NCI-H526 treated with DMSO at 0.1 percent for 48 hours (cell line): Measurements from ENCODE around the gene ENHO.

Source experiments
- DNase-seq: peaks from one replicate; lab custom pipeline; 2025; lab: John Stamatoyannopoulos, UW

ENHO gene

DNA sequence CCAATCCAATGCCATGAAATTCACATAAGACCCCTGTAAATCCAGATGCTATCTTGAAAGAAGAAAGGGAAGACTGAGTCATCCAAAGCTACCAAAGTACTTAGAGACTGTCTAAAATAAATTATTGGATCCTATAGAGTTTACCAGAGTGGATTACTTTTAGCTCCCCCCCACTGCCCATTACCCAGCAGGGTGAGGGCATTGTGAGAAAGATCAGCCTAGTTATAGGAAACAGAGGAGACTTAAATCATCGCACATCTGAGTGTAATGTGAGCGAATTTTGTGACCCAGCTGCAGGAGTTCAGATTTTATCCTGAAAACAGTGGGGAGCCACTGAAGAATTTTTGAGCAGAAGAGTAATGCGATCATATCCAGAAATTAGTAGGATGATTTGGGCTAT lies 1.6 kb upstream of the ENHO start:
- DNase-seq, result no peak

GRCh38 chr9:34522091-34522887 lies 501 bp downstream of the ENHO start:
- no peak for DNase-seq

DNA sequence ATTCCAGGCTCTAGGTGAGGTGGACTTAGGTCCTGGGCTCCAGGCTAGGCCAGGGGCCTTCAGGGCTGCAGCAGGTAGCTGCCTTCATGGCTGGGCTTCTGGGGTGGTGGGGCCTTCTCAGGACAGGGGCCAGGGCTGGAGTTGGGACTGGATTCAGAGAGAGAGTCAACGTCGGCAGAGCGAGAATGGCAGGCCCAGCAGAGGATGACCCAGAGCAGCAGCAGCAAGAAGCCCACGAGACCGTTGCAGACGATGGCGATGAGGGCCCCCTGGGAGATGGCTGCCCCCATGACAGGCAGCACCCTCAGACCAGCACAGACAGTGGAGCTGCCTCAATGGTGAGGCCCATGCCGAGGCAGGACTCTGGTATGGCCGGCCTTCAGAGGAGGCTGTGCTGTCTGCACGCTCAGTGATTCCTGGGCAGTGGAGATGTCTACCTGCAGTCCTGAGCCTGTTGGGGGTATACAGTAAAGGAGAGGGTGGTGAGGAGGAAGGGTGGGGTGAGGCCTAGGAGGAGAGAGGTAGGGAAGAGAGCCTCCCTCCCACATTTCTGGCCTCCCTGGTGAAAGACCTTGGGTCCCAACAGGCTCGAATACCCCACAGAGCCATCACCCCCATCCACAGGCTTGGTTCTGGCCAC lies 1.3 kb downstream of the ENHO start:
- DNase-seq, result no peak

DNA sequence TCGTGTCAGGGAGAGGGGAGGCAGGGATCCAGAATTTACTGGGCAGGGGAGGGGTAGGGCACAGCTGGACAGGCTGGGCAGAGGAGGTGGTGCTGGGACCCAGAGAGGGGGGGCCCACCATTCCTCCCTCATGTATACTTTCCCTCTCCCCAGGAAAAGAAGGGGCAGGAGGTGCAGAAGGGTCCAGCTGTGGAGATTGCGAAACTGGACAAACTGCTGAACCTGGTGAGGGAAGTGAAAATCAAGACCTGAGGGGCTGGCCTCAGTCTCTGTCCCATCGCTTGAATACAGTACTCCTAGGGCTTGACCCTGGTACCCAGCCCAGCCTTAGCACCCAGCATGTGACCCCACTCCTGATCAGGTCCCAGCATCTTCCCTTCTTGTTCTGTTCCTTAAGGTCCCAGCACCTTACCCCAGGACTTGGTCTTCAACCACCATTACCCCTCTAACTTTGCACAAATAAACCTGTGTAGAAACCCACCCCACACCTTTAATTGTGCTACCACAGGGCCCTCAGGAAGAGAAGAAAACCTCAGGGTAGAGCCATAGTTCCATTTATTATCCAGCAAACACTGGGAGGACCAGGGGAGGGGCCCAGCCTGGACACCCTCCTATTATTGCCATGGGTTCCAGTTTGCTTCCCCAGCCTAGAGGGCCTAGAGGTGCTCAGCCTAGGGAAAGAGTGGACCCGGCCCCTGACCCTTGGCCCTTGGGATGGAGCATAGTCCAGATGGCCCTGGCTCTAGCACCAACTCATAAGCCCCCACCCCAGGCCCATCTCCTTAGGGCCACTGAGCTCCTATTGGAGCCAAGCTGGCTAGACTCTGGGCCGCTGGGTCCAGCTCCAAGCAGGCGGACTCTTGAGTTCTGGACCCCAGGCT lies 2.0 kb downstream of the ENHO start:
- DNase-seq, result no peak

GRCh38 chr9:34520096-34520495 lies 2.7 kb downstream of the ENHO start:
- DNase-seq, result no peak

DNA sequence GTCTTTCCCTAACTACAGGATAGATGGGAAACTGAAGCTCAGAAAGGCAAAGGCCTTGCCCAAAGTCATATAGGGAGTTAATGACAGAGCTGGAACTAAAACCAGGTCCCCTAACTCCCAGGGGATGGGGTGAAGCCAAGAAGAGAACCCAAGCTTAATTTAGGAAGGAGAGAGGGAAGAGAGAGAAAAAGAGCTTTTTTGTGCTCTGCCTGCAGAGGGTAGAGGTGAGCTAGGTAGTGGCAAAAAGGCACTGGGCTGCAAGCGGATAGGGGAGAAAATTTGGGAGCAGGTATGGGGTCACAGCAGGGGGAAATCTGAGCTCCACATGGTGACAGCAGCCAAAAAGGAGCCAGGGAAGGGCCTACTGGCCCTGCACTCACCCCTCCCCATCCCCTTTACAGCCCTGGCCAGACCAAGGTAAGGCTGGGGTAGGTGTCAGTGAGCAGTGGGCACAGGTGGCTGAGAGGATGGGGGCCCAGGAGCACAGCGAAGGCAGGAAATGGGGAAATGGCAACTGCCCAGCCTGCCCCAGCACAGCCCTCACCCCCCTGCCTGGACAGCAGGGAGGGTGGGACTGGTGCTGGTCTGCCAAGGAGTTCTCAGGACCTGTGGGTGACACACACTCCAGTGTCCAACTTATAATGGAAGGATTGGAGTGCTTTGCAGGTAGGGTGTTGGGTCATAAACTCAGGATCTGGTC lies 3.3 kb downstream of the ENHO start:
- no peak for DNase-seq

DNA sequence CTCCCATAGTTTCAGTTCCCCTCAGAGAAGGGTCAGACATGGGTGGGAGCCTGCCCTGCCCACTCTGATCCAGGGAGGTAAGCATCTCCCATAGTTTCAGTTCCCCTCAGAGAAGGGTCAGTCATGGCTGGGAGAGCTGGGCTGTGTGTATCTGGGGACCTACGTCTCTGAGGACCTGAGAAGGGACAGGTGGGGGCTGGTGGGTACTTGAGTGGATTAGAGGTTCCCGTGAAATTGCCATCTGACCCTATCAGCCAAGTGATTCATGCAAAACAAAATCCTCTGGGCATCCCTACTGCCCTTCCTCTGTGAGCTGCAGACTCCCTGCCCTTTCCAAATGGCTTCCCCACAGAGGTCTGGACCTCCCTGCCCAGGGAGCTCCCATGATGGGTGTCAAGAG lies 3.9 kb downstream of the ENHO start:
- no peak for DNase-seq

GRCh38 chr9:34518110-34518616 lies 4.6 kb downstream of the ENHO start:
- DNase-seq, result no peak

- no peak for DNase-seq
Observed at GRCh38 chr9:34517185-34517584, 5.6 kb downstream of the ENHO start.

- DNase-seq, result no peak
Observed at GRCh38 chr9:34515959-34516358, 6.8 kb downstream of the ENHO start.

- no peak for DNase-seq
Observed at GRCh38 chr9:34514816-34515215, 8.0 kb downstream of the ENHO start.

DNA sequence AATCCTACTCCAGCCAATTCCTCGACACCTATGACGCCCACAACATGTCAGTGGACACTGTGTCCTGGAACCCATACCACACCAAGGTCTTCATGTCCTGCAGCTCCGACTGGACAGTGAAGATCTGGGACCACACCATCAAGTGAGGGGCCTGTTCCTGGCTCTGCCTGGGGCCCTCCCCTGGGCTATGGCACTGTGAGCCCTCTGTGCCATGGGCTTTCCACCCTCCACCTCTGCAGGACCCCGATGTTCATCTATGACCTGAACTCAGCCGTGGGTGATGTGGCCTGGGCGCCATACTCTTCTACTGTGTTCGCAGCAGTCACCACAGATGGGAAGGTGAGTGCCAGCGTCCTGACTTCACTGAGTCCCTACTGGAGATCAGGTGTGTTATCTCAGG lies 8.4 kb downstream of the ENHO start:
- DNase-seq, result no peak

GRCh38 chr9:34513567-34514214 lies 9.1 kb downstream of the ENHO start:
- DNase-seq, result peak; percentile 72

DNA sequence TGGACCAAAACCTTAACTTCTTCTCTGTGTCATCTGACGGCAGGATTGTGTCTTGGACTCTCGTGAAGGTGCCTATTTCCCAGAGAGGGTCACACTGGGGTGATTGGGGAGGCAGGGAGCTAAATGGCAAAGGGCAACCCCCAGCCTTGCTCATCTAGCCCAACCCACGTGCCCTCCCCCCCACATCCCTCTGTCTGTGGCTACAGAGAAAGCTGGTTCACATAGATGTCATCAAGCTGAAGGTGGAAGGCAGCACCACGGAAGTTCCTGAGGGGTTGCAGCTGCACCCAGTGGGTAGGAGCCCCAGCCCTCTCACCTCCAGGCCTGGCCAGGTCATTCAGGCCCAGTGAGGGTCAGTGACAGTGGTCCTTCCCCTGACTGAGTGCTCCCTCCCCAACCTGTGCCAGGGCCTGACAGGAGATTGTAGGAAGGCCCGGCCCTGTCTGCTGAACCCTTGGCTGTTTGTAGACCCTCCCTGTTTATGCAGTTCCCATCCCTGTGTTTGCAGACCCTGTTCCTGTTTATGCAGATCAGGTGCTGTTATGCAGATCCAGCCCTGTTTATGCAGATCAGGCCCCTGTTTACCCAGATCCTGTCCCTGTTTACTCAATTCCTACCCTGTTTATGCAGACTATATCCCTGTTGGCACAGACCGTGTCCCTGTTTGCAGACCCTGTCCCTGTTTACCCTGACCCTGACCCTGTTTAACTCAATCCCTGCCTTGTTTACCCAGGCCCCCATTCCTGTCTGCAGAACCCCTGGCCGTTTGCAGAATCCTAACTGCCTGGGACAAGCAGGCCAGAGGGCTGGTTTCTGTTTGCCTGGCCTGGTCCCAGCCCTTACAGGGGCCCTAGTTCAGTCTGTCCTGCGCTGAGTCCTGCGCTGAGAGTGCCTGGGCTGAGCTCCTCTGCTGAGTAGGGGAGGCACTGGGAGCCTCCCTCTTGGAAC lies 10.4 kb downstream of the ENHO start:
- peak; percentile 77 for DNase-seq

DNA sequence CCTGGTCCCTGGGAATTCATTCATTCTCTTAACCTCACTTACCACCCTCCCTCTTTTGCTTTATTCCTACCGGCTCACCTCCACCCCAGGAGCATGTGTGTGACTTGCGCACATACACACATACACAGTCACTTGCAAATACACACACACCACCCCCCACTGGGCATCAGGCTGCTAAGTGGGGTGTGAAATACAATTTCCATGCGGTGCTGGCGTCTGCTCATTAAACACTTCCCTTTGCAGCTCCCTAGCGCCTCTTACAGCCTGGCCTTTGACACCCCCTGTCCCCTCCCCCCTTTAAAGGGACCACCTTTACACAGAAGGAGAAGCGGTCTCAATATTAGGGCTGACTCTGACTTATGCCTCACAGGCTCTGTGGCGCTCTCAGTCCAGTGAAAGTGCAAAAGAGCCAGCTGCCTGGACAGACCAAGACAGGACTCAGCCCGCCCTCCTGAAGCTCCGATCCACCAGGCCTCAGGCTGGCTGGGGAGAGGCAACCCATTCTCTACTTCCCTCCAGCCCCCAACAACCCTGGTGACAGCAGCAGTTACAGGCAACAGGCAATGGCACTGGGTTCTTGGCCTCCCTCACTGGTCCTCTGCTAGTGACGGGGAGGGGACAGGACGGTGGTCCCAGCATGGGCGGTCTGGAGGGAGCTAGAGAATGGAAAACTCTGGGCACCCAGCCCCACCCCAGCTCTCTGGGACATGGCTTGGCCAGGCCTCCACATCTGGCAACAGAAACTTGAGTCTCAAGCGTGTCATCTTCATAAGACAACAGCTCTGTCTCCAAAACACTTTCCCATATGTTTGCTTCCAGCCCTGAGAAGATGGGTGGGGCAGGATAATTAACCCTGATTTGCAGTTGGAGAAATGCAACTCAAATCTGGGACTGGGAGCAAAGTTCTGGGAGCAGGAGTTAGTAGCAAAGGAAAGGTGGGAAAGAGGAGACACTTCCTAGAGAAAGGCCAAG lies 12.0 kb downstream of the ENHO start:
- peak; percentile 36 for DNase-seq

GRCh38 chr9:34508951-34509350 lies 13.8 kb downstream of the ENHO start:
- DNase-seq, result no peak

GRCh38 chr9:34508463-34508862 lies 14.3 kb downstream of the ENHO start:
- no peak for DNase-seq

GRCh38 chr9:34507966-34508365 lies 14.8 kb downstream of the ENHO start:
- DNase-seq, result no peak

GRCh38 chr9:34507556-34507955 lies 15.2 kb downstream of the ENHO start:
- DNase-seq, result no peak
